Astrocyte (in vitro differentiated cells and primary cell): ENCODE data around the gene EHD1.

Experiments
- EZH2 ChIP-seq: IDR thresholded peaks from 2 replicates; pipeline ENCODE4 v1.6.1; 2012; ENCODE audit warnings: mild to moderate bottlenecking, low read length, inconsistent platforms; ENCODE audit not compliant: insufficient read depth
- TF ChIP-seq, protein P1 (sequence below): IDR thresholded peaks from 2 replicates; pipeline ENCODE4 v1.5.1; 2011; ENCODE audit warnings: low read depth, mild to moderate bottlenecking, inconsistent platforms, low read length, moderate library complexity; ENCODE audit not compliant: insufficient read depth

- TF ChIP-seq, protein P1, sequence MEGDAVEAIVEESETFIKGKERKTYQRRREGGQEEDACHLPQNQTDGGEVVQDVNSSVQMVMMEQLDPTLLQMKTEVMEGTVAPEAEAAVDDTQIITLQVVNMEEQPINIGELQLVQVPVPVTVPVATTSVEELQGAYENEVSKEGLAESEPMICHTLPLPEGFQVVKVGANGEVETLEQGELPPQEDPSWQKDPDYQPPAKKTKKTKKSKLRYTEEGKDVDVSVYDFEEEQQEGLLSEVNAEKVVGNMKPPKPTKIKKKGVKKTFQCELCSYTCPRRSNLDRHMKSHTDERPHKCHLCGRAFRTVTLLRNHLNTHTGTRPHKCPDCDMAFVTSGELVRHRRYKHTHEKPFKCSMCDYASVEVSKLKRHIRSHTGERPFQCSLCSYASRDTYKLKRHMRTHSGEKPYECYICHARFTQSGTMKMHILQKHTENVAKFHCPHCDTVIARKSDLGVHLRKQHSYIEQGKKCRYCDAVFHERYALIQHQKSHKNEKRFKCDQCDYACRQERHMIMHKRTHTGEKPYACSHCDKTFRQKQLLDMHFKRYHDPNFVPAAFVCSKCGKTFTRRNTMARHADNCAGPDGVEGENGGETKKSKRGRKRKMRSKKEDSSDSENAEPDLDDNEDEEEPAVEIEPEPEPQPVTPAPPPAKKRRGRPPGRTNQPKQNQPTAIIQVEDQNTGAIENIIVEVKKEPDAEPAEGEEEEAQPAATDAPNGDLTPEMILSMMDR, result no peak
- TF ChIP-seq EZH2, result no peak
Measured at GRCh38 chr11:64924910-64925284, 46.5 kb upstream of the EHD1 start.
